ENCODE measurements around the gene GALNT14. TPM values are rescaled to one million over a fixed set of nuclear protein-coding genes. Genes with fewer than 3 reads are reported as not detected.

The GALNT14 gene
- total and polyA plus RNA-seq, 2 of the 13 experiments (the other 11 are each of a cell fraction or from before 2014, with no cell fraction given): not detected

GRCh38 chr2:30927465-30928075, 210.7 kb downstream of the GALNT14 start (continued):
- no peak for TF ChIP-seq GRHL1 (CRISPR knock-in tag; conservative IDR thresholded peaks at IDR 0.05)
- no peak for TF ChIP-seq IRF1 (CRISPR knock-in tag; IDR thresholded peaks at IDR 0.05; ENCODE audit: low read depth)
- TF ChIP-seq PHF21A (CRISPR knock-in tag; IDR thresholded peaks at IDR 0.05): no peak
- no peak for TF ChIP-seq TCF7 (IDR thresholded peaks at IDR 0.05; ENCODE audit: low read depth)
- TF ChIP-seq ZBTB1 (CRISPR knock-in tag; IDR thresholded peaks at IDR 0.05; ENCODE audit: borderline replicate concordance): no peak
- TF ChIP-seq ZNF772 (CRISPR knock-in tag; IDR thresholded peaks at IDR 0.05): no peak
- TF ChIP-seq MLX (CRISPR knock-in tag; IDR thresholded peaks at IDR 0.05): no peak
- no peak for TF ChIP-seq TBL1XR1 (IDR thresholded peaks at IDR 0.05; ENCODE audit: borderline replicate concordance, low read length, partially characterized antibody)
- no peak for TF ChIP-seq AGO1 (IDR thresholded peaks at IDR 0.05; ENCODE audit: low read depth, low read length, poor library complexity, severe bottlenecking)
- TF ChIP-seq TP53 (CRISPR knock-in tag; conservative IDR thresholded peaks at IDR 0.05): no peak

GRCh38 chr2:30926606-30927005, 211.6 kb downstream of the GALNT14 start:
- Histone ChIP-seq H3K36me3 (replicated peaks in 1 of 2; ENCODE audit: control insufficient read depth in 1 of 2, insufficient read depth in 2 of 2, low read length in 2 of 2) (no peaks in the 10 kb centered on the region), H3K4me1 (ENCODE audit: insufficient read depth, low read length) (no peaks in the 10 kb centered on the region), H3K4me3 (replicated peaks in 1 of 3; ENCODE audit: insufficient read depth in 1 of 3, low read depth in 2 of 3, low read length in 3 of 3) (no peak overlapping the region), H3K79me2 (ENCODE audit: insufficient read depth, low read length) (no peaks in the 10 kb centered on the region), H3K9ac (ENCODE audit: insufficient read depth, low read depth, low read length) (no peak overlapping the region), H3K4me2 (ENCODE audit: low read depth, low read length) (no peak overlapping the region), H2AFZ (ENCODE audit: low read length) (no peak overlapping the region), H4K20me1 (ENCODE audit: insufficient read depth, low read length) (no peaks in the 10 kb centered on the region), H3K27ac (ENCODE audit: extremely low read length, insufficient read depth, low read length) (no peak overlapping the region), H3K27me3 (ENCODE audit: control insufficient read depth in 1 of 2, insufficient read depth in 2 of 2, low read length in 2 of 2) (peaks cover 0 to 23% of the 10 kb centered on the region in 2 experiments; a peak in 3 of 5 replicates), H3K9me3 (ENCODE audit: low read length) (no peaks in the 10 kb centered on the region)
- FAIRE-seq (no peak), DNase-seq (ENCODE audit: low spot score) (no peak), ATAC-seq (no peak)
- ChIA-PET POLR2A (no interaction called here), CTCF (ENCODE audit: low intra/inter-chr PET ratio, low total read pairs) (no interaction called here)
- intact Hi-C loops (cut with micrococcal nuclease; ENCODE audit: unreplicated experiment) (no loop called here), in situ Hi-C loops (cut with HindIII; ENCODE audit: extremely low pct_ligation_motif_present, low pct_unique_long_range_greater_than_20kb) (no loop called here)
- WGBS (ENCODE audit: low lambda C conversion rate): 1% methylated on average over 5 of the region's 5 CpGs
- no TSS peak for BruUV-seq (replicated peaks)
- TF ChIP-seq HMGXB4 (CRISPR knock-in tag; IDR thresholded peaks at IDR 0.05; ENCODE audit: borderline replicate concordance in 1 of 2, low read depth in 1 of 2) (no peak), HINFP (CRISPR knock-in tag; IDR thresholded peaks at IDR 0.05; ENCODE audit: low read depth) (no peak), ZMAT3 (CRISPR knock-in tag; conservative IDR thresholded peaks at IDR 0.05) (no peak), MTA1 (CRISPR knock-in tag; IDR thresholded peaks at IDR 0.05; ENCODE audit: borderline replicate concordance) (no peak), GRHL1 (CRISPR knock-in tag; conservative IDR thresholded peaks at IDR 0.05) (no peak)
